BJ (cell line): Measurements from ENCODE around the gene TRIM54. TPM values are rescaled to one million over a fixed set of nuclear protein-coding genes. Genes with fewer than 3 reads are reported as not detected.

ENCODE experiments used
- CTCF ChIA-PET: fragments of 350-600 bp; formaldehyde crosslinking; extraction: SDS; loops from one replicate; lab custom pipeline; 2021; ENCODE audit warnings: antibody characterized with exemption, inconsistent platforms; lab: Yijun Ruan, JAX
- POLR2A ChIA-PET: fragments of 300-600 bp; sonication (Branson Sonifier 250); formaldehyde crosslinking; extraction: SDS; loops from one replicate; lab custom pipeline; 2021; ENCODE audit warnings: antibody characterized with exemption; lab: Charles Lee
- DNase-seq: peaks from one replicate; pipeline ENCODE4 v3.0.0-alpha.2; 2011; ENCODE audit warnings: low read depth
- H3K27me3 ChIP-seq: 2 replicates; pipeline ENCODE4 v1.6.0; 2011; ENCODE audit warnings: low read length; ENCODE audit not compliant: control insufficient read depth, insufficient read depth
- H3K36me3 ChIP-seq: 2 replicates; pipeline ENCODE4 v1.5.1; 2011; ENCODE audit warnings: low read length; ENCODE audit not compliant: control insufficient read depth, insufficient read depth
- H3K4me3 ChIP-seq: 2 replicates; pipeline ENCODE4 v1.5.1; 2011; ENCODE audit warnings: low read depth, mild to moderate bottlenecking, control low read depth, low read length
- polyA plus RNA-seq: library from polyadenylated mRNA; depleted of rRNA; stranded (reverse); fragments of >200 nt; gene quantifications from 2 replicates; pipeline ENCODE4 v1.2.3, GENCODE V29; 2011
- TF ChIP-seq, protein P1 (sequence below): IDR thresholded peaks from 2 replicates; pipeline ENCODE4 v1.5.1; 2011; ENCODE audit warnings: low read depth, mild to moderate bottlenecking, control low read depth, inconsistent platforms, low read length, moderate library complexity; ENCODE audit not compliant: insufficient read depth

Gene TRIM54
- polyA plus RNA-seq, 1 experiment, result not detected

DNA sequence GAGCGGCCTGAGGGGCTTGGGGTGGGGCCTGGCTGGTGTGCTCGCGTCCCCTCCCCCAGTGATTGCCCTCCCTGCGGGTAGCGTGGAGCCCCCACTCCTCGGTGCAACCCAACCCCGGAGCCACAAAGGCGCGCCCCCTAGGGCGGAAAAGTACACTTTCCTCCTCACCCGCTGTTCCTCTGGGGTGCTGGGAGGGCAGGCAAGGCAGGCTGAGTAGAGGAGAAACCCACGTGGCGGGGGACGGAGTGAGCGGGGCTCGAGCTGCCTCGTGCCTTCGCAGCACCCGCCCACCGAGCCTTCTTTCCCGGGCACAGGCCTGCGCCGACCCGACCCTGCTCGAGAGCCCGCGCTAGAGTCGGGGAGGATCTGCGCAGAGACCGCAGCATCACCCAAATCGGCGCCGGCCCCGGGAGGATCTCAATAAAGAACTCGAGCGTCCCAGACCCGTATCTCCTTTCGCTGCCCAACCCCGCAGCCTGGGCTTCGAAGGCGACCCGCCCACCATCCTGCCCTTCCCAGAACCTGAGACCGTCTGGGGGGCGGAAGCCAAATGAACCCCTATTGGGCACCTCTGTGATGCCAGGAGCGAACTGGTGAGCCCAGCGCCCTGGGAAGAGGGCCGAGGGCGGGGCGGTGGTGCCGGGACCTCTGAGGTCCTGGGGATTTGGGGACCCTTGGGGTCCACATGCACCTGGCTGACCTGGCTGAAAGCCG lies 24.5 kb downstream of the TRIM54 start:
- Histone ChIP-seq H3K4me3 (no peak overlapping the region), H3K27me3 (peaks cover 18% of the 10 kb centered on the region), H3K36me3 (peaks cover 5% of the 10 kb centered on the region)
- DNase-seq, result no peak
- POLR2A ChIA-PET, result no interaction called here
- TF ChIP-seq, protein P1, sequence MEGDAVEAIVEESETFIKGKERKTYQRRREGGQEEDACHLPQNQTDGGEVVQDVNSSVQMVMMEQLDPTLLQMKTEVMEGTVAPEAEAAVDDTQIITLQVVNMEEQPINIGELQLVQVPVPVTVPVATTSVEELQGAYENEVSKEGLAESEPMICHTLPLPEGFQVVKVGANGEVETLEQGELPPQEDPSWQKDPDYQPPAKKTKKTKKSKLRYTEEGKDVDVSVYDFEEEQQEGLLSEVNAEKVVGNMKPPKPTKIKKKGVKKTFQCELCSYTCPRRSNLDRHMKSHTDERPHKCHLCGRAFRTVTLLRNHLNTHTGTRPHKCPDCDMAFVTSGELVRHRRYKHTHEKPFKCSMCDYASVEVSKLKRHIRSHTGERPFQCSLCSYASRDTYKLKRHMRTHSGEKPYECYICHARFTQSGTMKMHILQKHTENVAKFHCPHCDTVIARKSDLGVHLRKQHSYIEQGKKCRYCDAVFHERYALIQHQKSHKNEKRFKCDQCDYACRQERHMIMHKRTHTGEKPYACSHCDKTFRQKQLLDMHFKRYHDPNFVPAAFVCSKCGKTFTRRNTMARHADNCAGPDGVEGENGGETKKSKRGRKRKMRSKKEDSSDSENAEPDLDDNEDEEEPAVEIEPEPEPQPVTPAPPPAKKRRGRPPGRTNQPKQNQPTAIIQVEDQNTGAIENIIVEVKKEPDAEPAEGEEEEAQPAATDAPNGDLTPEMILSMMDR, result no peak
- CTCF ChIA-PET, result interaction anchor here (0.9 to 1.8 kb wide), 2 partner anchors 10 to 26 kb away, joined by 3 to 5 read pairs; partner anchors contain the start of gene TRIM54

DNA sequence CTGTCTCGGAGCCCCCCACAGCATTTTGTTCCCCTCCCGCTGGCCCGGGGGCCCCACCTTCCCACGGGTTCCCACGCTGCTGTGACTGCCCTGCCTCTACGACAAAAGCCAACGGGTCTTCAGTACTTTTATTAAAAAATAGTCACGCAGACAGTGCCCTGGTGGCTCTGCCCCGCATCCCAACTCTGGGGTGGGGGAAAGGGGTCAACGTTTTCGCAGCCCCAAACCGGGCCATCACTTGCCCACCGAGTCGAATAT lies 25.0 kb downstream of the TRIM54 start:
- CTCF ChIA-PET, result interaction anchor here (1.8 kb wide), 1 partner anchor 26 kb away, joined by 5 read pairs; the partner anchor contains the start of gene TRIM54
- peaks cover 18% of the 10 kb centered on the region for H3K27me3 ChIP-seq
- DNase-seq, result no peak
- H3K36me3 ChIP-seq, result peaks cover 6% of the 10 kb centered on the region
- H3K4me3 ChIP-seq, result no peak overlapping the region
- TF ChIP-seq, protein P1, result no peak
- POLR2A ChIA-PET, result no interaction called here

DNA sequence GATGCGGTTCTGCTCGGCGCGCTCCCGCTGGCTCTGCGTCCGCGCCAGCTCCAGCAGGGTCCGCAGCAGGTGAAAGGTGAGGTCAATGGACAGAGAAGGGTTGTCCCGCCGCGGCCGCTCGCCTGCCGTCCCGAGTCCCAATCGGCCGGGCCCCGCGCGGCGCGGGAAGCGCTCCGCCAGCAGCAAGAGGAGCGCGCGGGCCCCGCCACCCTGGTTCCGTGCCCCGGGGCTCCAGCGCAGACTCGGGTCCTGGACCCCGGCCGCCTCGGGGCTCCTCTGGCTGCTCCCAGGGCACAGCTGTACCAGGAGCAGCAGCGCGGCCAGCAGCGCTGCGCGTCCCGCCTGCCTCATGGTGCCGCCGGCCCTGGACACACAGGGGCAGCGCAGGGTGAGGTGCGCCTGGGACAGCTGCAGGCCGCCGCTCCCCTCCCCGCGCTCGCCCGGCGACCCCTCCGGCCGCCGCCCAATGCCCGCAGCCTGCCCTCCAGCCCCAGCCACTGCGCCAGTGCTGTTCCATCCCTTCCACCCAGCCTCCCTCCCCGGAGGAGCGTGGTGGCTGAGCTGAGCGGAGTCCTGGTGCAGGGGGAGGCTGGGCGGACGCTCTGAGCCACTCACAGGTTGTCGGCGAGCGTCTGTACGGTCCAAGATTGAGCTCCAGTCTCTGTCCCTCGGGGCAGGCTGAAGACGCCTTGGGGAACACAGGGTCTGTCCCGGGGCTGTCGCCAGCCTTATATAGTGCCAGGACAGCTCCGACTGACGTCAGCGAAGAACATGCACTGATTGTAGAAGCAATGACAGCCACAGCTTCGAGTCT lies 25.5 kb downstream of the TRIM54 start:
- Histone ChIP-seq H3K27me3 (peaks cover 18% of the 10 kb centered on the region), H3K36me3 (peaks cover 6% of the 10 kb centered on the region), H3K4me3 (no peak overlapping the region)
- CTCF ChIA-PET, result no interaction called here
- POLR2A ChIA-PET, result no interaction called here
- TF ChIP-seq, protein P1, result no peak
- DNase-seq, result no peak

DNA sequence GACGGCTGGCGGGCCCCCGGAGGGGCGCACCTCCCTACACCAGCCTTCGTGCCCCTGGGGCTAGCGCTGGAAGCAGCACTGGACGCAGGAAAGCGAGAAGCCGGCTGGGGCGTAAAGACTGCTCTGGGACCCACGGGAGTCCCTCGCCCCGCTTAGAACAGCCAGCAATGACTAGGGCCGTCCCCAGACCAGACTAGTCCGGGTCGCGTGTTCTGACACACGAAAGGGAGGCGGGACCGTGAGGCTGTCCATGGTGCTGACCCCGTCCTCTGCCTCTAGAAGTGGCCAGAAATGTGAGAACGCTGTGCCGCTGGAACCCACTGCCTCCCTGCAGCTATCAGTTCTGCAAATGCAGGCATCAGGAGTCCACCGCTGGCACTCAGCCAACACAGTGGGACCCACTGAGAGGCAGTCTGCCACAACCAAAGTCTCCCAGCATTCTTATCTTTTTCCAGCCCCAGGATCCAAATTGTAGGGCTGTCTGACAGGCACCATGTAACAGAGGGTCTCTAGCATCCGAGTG lies 26.2 kb downstream of the TRIM54 start, which contains the start of gene UCN:
Gene UCN, minus strand, starts transcription at position 87 of the 523 bp plus-strand sequence. CDS start 550 bp downstream, outside the sequence.
- POLR2A ChIA-PET, result no interaction called here
- CTCF ChIA-PET, result no interaction called here
- Histone ChIP-seq H3K4me3 (no peak within 1 kb of the TSS), H3K36me3 (peaks cover 6% of the 10 kb centered on the region), H3K27me3 (peaks cover 18% of the 10 kb centered on the region)
- TF ChIP-seq, protein P1, result no peak
- DNase-seq, result no peak

DNA sequence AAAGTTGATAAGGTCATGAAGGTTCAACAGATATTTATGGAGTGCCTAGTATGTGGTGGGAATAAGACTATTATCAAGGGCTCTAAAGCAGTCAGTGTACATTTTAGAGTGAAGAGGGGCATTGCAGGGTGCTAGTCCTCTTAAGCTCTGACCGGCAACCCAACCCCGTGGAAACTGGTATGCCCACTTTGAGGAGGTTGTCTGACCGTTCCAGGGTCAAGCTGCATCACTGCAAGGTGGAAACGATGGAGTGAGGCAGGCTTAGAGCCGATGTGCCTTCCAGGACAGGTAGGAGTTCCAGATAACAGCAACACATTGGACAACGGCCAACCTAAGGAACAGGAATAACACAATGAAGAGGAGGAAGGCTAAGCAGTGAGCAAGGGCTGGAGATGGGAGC lies 27.4 kb downstream of the TRIM54 start:
- Histone ChIP-seq H3K36me3 (peaks cover 6% of the 10 kb centered on the region), H3K4me3 (no peak overlapping the region), H3K27me3 (peaks cover 16% of the 10 kb centered on the region)
- ChIA-PET CTCF (interaction anchor here (1.1 to 1.3 kb wide), 2 partner anchors 11 to 348 kb away, joined by 3 to 4 read pairs; no protein-coding TSS in a partner anchor), POLR2A (interaction anchor here (0.6 kb wide), 1 partner anchor 8 kb away, joined by 4 read pairs; no protein-coding TSS in a partner anchor)
- TF ChIP-seq, protein P1, result no peak
- no peak for DNase-seq
